HCT116 (cell line): ENCODE measurements around the gene DEFB114. TPM values are rescaled to one million over a fixed set of nuclear protein-coding genes. Genes with fewer than 3 reads are reported as not detected.

Source experiments
- ATAC-seq: fragments of 200-7000 bp; cut with Tn5 transposase; 2 replicates; pipeline ENCODE4 v1.9.1; 2020; ENCODE audit warnings: mild to moderate bottlenecking, moderate library complexity
- BruUV-seq: library from RNA; stranded (reverse); fragments of 400-500 nt; replicated peaks from 2 replicates; lab custom pipeline; 2021; lab: Mats Ljungman, UMichigan
- CTCF ChIA-PET: fragments of 300-600 bp; sonication (Branson Sonifier 250); formaldehyde crosslinking; loops from one replicate; lab custom pipeline; 2021; ENCODE audit warnings: antibody characterized with exemption; lab: Charles Lee
- POLR2A ChIA-PET: fragments of 300-600, 350-600 bp; sonication (Branson Sonifier 250); formaldehyde crosslinking; loops from one replicate; lab custom pipeline; 2021; ENCODE audit warnings: antibody characterized with exemption; lab: Charles Lee
- RAD21 ChIA-PET, 2 experiments: fragments of 300-600 bp; sonication (Branson Sonifier 250); formaldehyde crosslinking; loops; one replicate each; lab custom pipeline; 2023; ENCODE audit warnings: low total read pairs in 2 of 2; ENCODE audit not compliant: uncharacterized antibody in 2 of 2, unreplicated experiment in 2 of 2, low non-redundant PET in 1 of 2; lab: Charles Lee
- DNase-seq: peaks from one replicate; pipeline ENCODE4 v3.0.0-alpha.2; 2010; ENCODE audit warnings: low read depth, low spot score
- H2AFZ ChIP-seq: fragments of 200-600 bp; shearing (Covaris generic), sonication (generic); 2 replicates; pipeline ENCODE4 v1.6.1; 2017; ENCODE audit warnings: low read depth, mixed run types, mixed read lengths, antibody characterized with exemption, low read length; ENCODE audit not compliant: poor library complexity, severe bottlenecking
- H3K27ac ChIP-seq: 2 replicates; pipeline ENCODE4 v1.5.1; 2012; ENCODE audit warnings: low read depth, low read length
- H3K27me3 ChIP-seq: fragments of 200-600 bp; sonication (generic); 2 replicates; pipeline ENCODE4 v1.6.1; 2016; ENCODE audit warnings: mixed run types, low read length, mixed read lengths; ENCODE audit not compliant: insufficient read depth
- H3K36me3 ChIP-seq, 2 experiments: fragments of 200-500 bp in 1 of 2; fragments of 200-600 bp in 1 of 2; sonication (Bioruptor generic) in 1 of 2; sonication (generic) in 1 of 2; 2 replicates each; pipeline versions ENCODE4 v1.5.1 to v1.6.1; 2014 to 2016; ENCODE audit warnings: low read length in 2 of 2, inconsistent platforms in 1 of 2, mixed read lengths in 1 of 2, mixed run types in 1 of 2; ENCODE audit not compliant: insufficient read depth in 2 of 2, control insufficient read depth in 1 of 2
- H3K4me1 ChIP-seq, 2 experiments: fragments of 200-600 bp in 1 of 2; sonication (generic) in 1 of 2; 2 replicates each; pipeline versions ENCODE4 v1.5.1 to v1.6.1; 2012 to 2017; ENCODE audit warnings: low read length in 2 of 2, inconsistent platforms in 1 of 2, mild to moderate bottlenecking in 1 of 2, mixed read lengths in 1 of 2, mixed run types in 1 of 2, moderate library complexity in 1 of 2; ENCODE audit not compliant: insufficient read depth in 2 of 2, control insufficient read depth in 1 of 2
- H3K4me2 ChIP-seq: fragments of 200-600 bp; sonication (generic); 2 replicates; pipeline ENCODE4 v1.6.1; 2017; ENCODE audit warnings: mixed run types, low read length, mixed read lengths
- H3K4me3 ChIP-seq, 2 experiments: fragments of 200-600 bp in 1 of 2; sonication (generic) in 1 of 2; replicated peaks in 1 of 2; 2 replicates each; pipeline ENCODE4 v1.5.1; 2011 to 2016; ENCODE audit warnings: low read length in 2 of 2, control low read depth in 1 of 2, low read depth in 1 of 2, mild to moderate bottlenecking in 1 of 2, mixed read lengths in 1 of 2, mixed run types in 1 of 2
- H3K79me2 ChIP-seq: fragments of 200-600 bp; sonication (generic); 2 replicates; pipeline ENCODE4 v1.6.1; 2017; ENCODE audit warnings: mild to moderate bottlenecking, mixed run types, low read length, moderate library complexity, mixed read lengths; ENCODE audit not compliant: insufficient read depth
- H3K9ac ChIP-seq: fragments of 200-600 bp; sonication (generic); 2 replicates; pipeline ENCODE4 v1.6.1; 2016; ENCODE audit warnings: low read length, mixed read lengths
- H3K9me2 ChIP-seq: fragments of 200-600 bp; sonication (generic), shearing (Covaris generic); 2 replicates; pipeline ENCODE4 v1.6.1; 2017; ENCODE audit warnings: mixed run types, mild to moderate bottlenecking, moderate library complexity; ENCODE audit not compliant: insufficient read depth
- H3K9me3 ChIP-seq, 2 experiments: fragments of 200-500 bp in 1 of 2; fragments of 200-600 bp in 1 of 2; sonication (Bioruptor generic) in 1 of 2; sonication (generic) in 1 of 2; 2 replicates each; pipeline ENCODE4 v1.6.1; 2014 to 2017; ENCODE audit warnings: low read length in 2 of 2, mixed read lengths in 2 of 2, inconsistent platforms in 1 of 2, low read depth in 1 of 2, mild to moderate bottlenecking in 1 of 2, mixed run types in 1 of 2, moderate library complexity in 1 of 2; ENCODE audit not compliant: control insufficient read depth in 1 of 2, insufficient read depth in 1 of 2
- H4K20me1 ChIP-seq: fragments of 200-600 bp; sonication (generic), shearing (Covaris generic); 2 replicates; pipeline ENCODE4 v1.6.1; 2017; ENCODE audit warnings: mixed run types, mild to moderate bottlenecking, moderate library complexity; ENCODE audit not compliant: insufficient read depth
- ATF3 ChIP-seq: IDR thresholded peaks from 2 replicates; pipeline ENCODE4 v1.6.1; 2012
- CBX3 ChIP-seq: IDR thresholded peaks from 2 replicates; pipeline ENCODE4 v1.6.1; 2012; ENCODE audit warnings: low read depth
- CEBPB ChIP-seq: IDR thresholded peaks from 2 replicates; pipeline ENCODE4 v1.6.1; 2012; ENCODE audit warnings: low read depth
- ELF1 ChIP-seq: IDR thresholded peaks from 2 replicates; pipeline ENCODE4 v1.6.1; 2012; ENCODE audit warnings: low read depth, borderline replicate concordance
- MAX ChIP-seq: IDR thresholded peaks from 2 replicates; pipeline ENCODE4 v1.6.1; 2012
- POLR2AphosphoS5 ChIP-seq: IDR thresholded peaks from 2 replicates; pipeline ENCODE4 v1.6.1; 2011; ENCODE audit warnings: mild to moderate bottlenecking, low read depth, low read length, moderate library complexity
- TCF7L2 ChIP-seq: IDR thresholded peaks from 2 replicates; pipeline ENCODE4 v1.7.0; 2011; ENCODE audit warnings: borderline replicate concordance, inconsistent platforms; ENCODE audit not compliant: insufficient read depth, insufficient read length; ENCODE audit errors: extremely low read depth
- intact Hi-C: fragments of 100-400 bp; cut with micrococcal nuclease; formaldehyde crosslinking; loops from 2 replicates; pipeline ENCODE4 v1.10.0; 2022
- total RNA-seq: library from RNA; stranded (reverse); gene quantifications from one replicate; pipeline ENCODE4 v1.2.1, GENCODE V29; 2021; ENCODE audit not compliant: unreplicated experiment

DEFB114 gene
- total RNA-seq, 1 experiment from 2014 or later, result not detected

DNA sequence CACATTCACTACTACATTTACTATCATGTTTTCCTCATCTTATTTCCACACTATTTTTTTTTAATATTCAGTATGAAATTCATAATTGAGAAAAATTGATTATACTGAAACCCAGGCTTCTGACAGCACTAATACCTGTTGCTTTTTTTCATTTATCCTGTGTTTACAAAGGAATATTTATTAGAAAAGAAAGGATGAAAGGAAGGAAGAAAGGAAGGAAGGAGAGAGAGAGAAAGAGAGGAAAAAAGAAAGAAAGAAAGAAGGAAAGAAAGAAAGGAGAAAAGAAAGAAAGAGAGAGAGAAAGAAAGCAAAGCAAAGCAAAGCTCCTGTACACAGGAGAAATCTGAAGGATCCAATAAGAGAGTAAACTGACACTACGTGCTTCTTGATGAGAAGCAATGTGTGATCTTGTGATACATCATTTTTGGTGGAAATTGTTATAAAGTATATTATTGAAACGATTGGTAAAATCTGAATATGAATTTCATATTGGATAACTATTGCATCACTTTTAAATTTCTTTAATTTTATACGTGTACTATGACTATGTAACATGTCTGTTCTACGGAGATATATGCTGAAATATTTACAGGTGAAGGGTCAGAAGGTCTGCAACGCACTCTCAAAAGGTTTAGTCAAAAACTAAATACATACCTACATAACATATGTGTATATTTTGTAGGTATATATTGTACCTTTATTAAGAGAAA, 43.9 kb downstream of the DEFB114 start:
- BruUV-seq, result no TSS peak
- no peaks in the 10 kb centered on the region for H3K4me1 ChIP-seq
- intact Hi-C loops, result no loop called here
- RAD21 ChIA-PET, result no interaction called here
- no peaks in the 10 kb centered on the region for H3K9me2 ChIP-seq
- H3K36me3 ChIP-seq, result no peaks in the 10 kb centered on the region
- CTCF ChIA-PET, result no interaction called here
- DNase-seq, result no peak
- no peaks in the 10 kb centered on the region for H4K20me1 ChIP-seq
- H3K27ac ChIP-seq, result no peak overlapping the region
- TF ChIP-seq CEBPB (no peak), ELF1 (no peak), POLR2AphosphoS5 (no peak), TCF7L2 (no peak)
- H3K9me3 ChIP-seq, result no peaks in the 10 kb centered on the region
- no peak overlapping the region for H2AFZ ChIP-seq
- H3K79me2 ChIP-seq, result no peaks in the 10 kb centered on the region
- ATAC-seq, result no peak
- POLR2A ChIA-PET, result no interaction called here
- no peak overlapping the region for H3K9ac ChIP-seq
- H3K27me3 ChIP-seq, result no peaks in the 10 kb centered on the region
- no peak overlapping the region for H3K4me2 ChIP-seq
- H3K4me3 ChIP-seq, result no peak overlapping the region

DNA sequence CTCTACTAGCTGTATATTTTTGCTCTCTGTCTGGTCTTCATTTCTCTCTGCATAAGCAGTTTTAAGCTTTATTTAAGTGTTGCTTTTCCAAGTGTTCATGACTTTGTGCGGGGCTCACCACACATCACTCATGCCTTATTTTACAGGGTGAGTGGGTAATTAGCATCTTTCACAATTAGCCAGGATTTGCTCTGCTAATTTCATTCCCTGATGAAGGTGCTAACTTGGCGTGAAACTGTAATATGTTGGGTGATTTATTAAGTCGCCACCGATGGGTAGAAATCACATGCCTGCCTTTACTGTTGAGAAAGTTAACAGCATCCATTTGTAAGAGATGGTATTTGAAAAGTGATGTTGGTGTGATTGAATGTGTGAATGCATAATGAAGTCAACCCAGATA, 44.7 kb downstream of the DEFB114 start:
- no peak for TF ChIP-seq MAX
- no peak for TF ChIP-seq TCF7L2
- no peak for TF ChIP-seq ATF3
- TF ChIP-seq CBX3, result no peak
- TF ChIP-seq ELF1, result no peak
- H3K4me3 ChIP-seq, result no peak overlapping the region
- no peak overlapping the region for H3K27ac ChIP-seq
- ATAC-seq (no peak), DNase-seq (no peak)
- intact Hi-C loops, result no loop called here
- no peaks in the 10 kb centered on the region for H3K79me2 ChIP-seq
- no peak overlapping the region for H3K9ac ChIP-seq
- no peak overlapping the region for H3K4me2 ChIP-seq
- H3K27me3 ChIP-seq, result no peaks in the 10 kb centered on the region
- no peaks in the 10 kb centered on the region for H3K9me3 ChIP-seq
- no peaks in the 10 kb centered on the region for H3K9me2 ChIP-seq
- no peaks in the 10 kb centered on the region for H3K4me1 ChIP-seq
- H2AFZ ChIP-seq, result no peak overlapping the region
- no peaks in the 10 kb centered on the region for H4K20me1 ChIP-seq
- CTCF ChIA-PET, result no interaction called here
- H3K36me3 ChIP-seq, result no peaks in the 10 kb centered on the region
- BruUV-seq, result no TSS peak
- POLR2A ChIA-PET, result no interaction called here
- RAD21 ChIA-PET, result no interaction called here
